ENCODE results near the gene CCDC88B. TPM values are rescaled to one million over a fixed set of nuclear protein-coding genes. Genes with fewer than 3 reads are reported as not detected.
A peak's percentile ranks its signal among the peaks of the same experiment; 100 is the strongest.

Gene CCDC88B
- total and polyA plus RNA-seq, 10 of the 15 experiments (the other 5 are each of a cell fraction or from before 2014, with no cell fraction given), result 0.24 to 66.0 (median 19.2) TPM

- TF ChIP-seq ZBTB4 (CRISPR knock-in tag; IDR thresholded peaks at IDR 0.05) (no peak), CREB1 (IDR thresholded peaks at IDR 0.05; ENCODE audit: low read depth) (peak; percentile 64), TCF3 (IDR thresholded peaks at IDR 0.05; ENCODE audit: borderline replicate concordance, insufficient read depth, low read depth, low read length) (0 out of 2 replicates have a peak, but pooled peaks have one; percentile 23), BHLHE40 (IDR thresholded peaks at IDR 0.05; ENCODE audit: borderline replicate concordance in 1 of 2, low read depth in 2 of 2, low read length in 1 of 2) (peak; percentile 28 to 65; a peak in 2 of 4 replicates), STAT3 (IDR thresholded peaks at IDR 0.05; ENCODE audit: low read depth, low read length) (no peak), SREBF1 (IDR thresholded peaks at IDR 0.05; ENCODE audit: low read length) (no peak), ZNF24 (IDR thresholded peaks at IDR 0.05) (no peak), CHD1 (IDR thresholded peaks at IDR 0.05; ENCODE audit: low read depth, low read length) (no peak), ZBTB40 (IDR thresholded peaks at IDR 0.05; ENCODE audit: borderline replicate concordance) (no peak), NFIC (IDR thresholded peaks at IDR 0.05; ENCODE audit: low read depth, low read length) (no peak), ASH2L (IDR thresholded peaks at IDR 0.05; ENCODE audit: borderline replicate concordance, low read depth) (no peak), MTA2 (IDR thresholded peaks at IDR 0.05; ENCODE audit: low read depth) (no peak), NR2F1 (conservative IDR thresholded peaks at IDR 0.05) (no peak), MAX (IDR thresholded peaks at IDR 0.05; ENCODE audit: low read depth, low read length) (no peak), ZNF592 (IDR thresholded peaks at IDR 0.05) (no peak)
Measured at GRCh38 chr11:64305075-64305690, 34.8 kb upstream of the CCDC88B start, which contains the start of gene ESRRA (continued).
